HCT116 (cell line): ENCODE data around the gene AFAP1. TPM values are rescaled to one million over a fixed set of nuclear protein-coding genes. Genes with fewer than 3 reads are reported as not detected.

ENCODE experiments used
- ATAC-seq: fragments of 200-7000 bp; cut with Tn5 transposase; 2 replicates; pipeline ENCODE4 v1.9.1; 2020; ENCODE audit warnings: mild to moderate bottlenecking, moderate library complexity
- BruUV-seq: library from RNA; stranded (reverse); fragments of 400-500 nt; replicated peaks from 2 replicates; lab custom pipeline; 2021; lab: Mats Ljungman, UMichigan
- CTCF ChIA-PET: fragments of 300-600 bp; sonication (Branson Sonifier 250); formaldehyde crosslinking; loops from one replicate; lab custom pipeline; 2021; ENCODE audit warnings: antibody characterized with exemption; lab: Charles Lee
- POLR2A ChIA-PET: fragments of 300-600, 350-600 bp; sonication (Branson Sonifier 250); formaldehyde crosslinking; loops from one replicate; lab custom pipeline; 2021; ENCODE audit warnings: antibody characterized with exemption; lab: Charles Lee
- RAD21 ChIA-PET, 2 experiments: fragments of 300-600 bp; sonication (Branson Sonifier 250); formaldehyde crosslinking; loops; one replicate each; lab custom pipeline; 2023; ENCODE audit warnings: low total read pairs in 2 of 2; ENCODE audit not compliant: uncharacterized antibody in 2 of 2, unreplicated experiment in 2 of 2, low non-redundant PET in 1 of 2; lab: Charles Lee
- DNase-seq: peaks from one replicate; pipeline ENCODE4 v3.0.0-alpha.2; 2010; ENCODE audit warnings: low read depth, low spot score
- H2AFZ ChIP-seq: fragments of 200-600 bp; shearing (Covaris generic), sonication (generic); 2 replicates; pipeline ENCODE4 v1.6.1; 2017; ENCODE audit warnings: low read depth, mixed run types, mixed read lengths, antibody characterized with exemption, low read length; ENCODE audit not compliant: poor library complexity, severe bottlenecking
- H3K27ac ChIP-seq: 2 replicates; pipeline ENCODE4 v1.5.1; 2012; ENCODE audit warnings: low read depth, low read length
- H3K27me3 ChIP-seq: fragments of 200-600 bp; sonication (generic); 2 replicates; pipeline ENCODE4 v1.6.1; 2016; ENCODE audit warnings: mixed run types, low read length, mixed read lengths; ENCODE audit not compliant: insufficient read depth
- H3K36me3 ChIP-seq, 2 experiments: fragments of 200-500 bp in 1 of 2; fragments of 200-600 bp in 1 of 2; sonication (Bioruptor generic) in 1 of 2; sonication (generic) in 1 of 2; 2 replicates each; pipeline versions ENCODE4 v1.5.1 to v1.6.1; 2014 to 2016; ENCODE audit warnings: low read length in 2 of 2, inconsistent platforms in 1 of 2, mixed read lengths in 1 of 2, mixed run types in 1 of 2; ENCODE audit not compliant: insufficient read depth in 2 of 2, control insufficient read depth in 1 of 2
- H3K4me1 ChIP-seq, 2 experiments: fragments of 200-600 bp in 1 of 2; sonication (generic) in 1 of 2; 2 replicates each; pipeline versions ENCODE4 v1.5.1 to v1.6.1; 2012 to 2017; ENCODE audit warnings: low read length in 2 of 2, inconsistent platforms in 1 of 2, mild to moderate bottlenecking in 1 of 2, mixed read lengths in 1 of 2, mixed run types in 1 of 2, moderate library complexity in 1 of 2; ENCODE audit not compliant: insufficient read depth in 2 of 2, control insufficient read depth in 1 of 2
- H3K4me2 ChIP-seq: fragments of 200-600 bp; sonication (generic); 2 replicates; pipeline ENCODE4 v1.6.1; 2017; ENCODE audit warnings: mixed run types, low read length, mixed read lengths
- H3K4me3 ChIP-seq, 2 experiments: fragments of 200-600 bp in 1 of 2; sonication (generic) in 1 of 2; replicated peaks in 1 of 2; 2 replicates each; pipeline ENCODE4 v1.5.1; 2011 to 2016; ENCODE audit warnings: low read length in 2 of 2, control low read depth in 1 of 2, low read depth in 1 of 2, mild to moderate bottlenecking in 1 of 2, mixed read lengths in 1 of 2, mixed run types in 1 of 2
- H3K79me2 ChIP-seq: fragments of 200-600 bp; sonication (generic); 2 replicates; pipeline ENCODE4 v1.6.1; 2017; ENCODE audit warnings: mild to moderate bottlenecking, mixed run types, low read length, moderate library complexity, mixed read lengths; ENCODE audit not compliant: insufficient read depth
- H3K9ac ChIP-seq: fragments of 200-600 bp; sonication (generic); 2 replicates; pipeline ENCODE4 v1.6.1; 2016; ENCODE audit warnings: low read length, mixed read lengths
- H3K9me2 ChIP-seq: fragments of 200-600 bp; sonication (generic), shearing (Covaris generic); 2 replicates; pipeline ENCODE4 v1.6.1; 2017; ENCODE audit warnings: mixed run types, mild to moderate bottlenecking, moderate library complexity; ENCODE audit not compliant: insufficient read depth
- H3K9me3 ChIP-seq, 2 experiments: fragments of 200-500 bp in 1 of 2; fragments of 200-600 bp in 1 of 2; sonication (Bioruptor generic) in 1 of 2; sonication (generic) in 1 of 2; 2 replicates each; pipeline ENCODE4 v1.6.1; 2014 to 2017; ENCODE audit warnings: low read length in 2 of 2, mixed read lengths in 2 of 2, inconsistent platforms in 1 of 2, low read depth in 1 of 2, mild to moderate bottlenecking in 1 of 2, mixed run types in 1 of 2, moderate library complexity in 1 of 2; ENCODE audit not compliant: control insufficient read depth in 1 of 2, insufficient read depth in 1 of 2
- H4K20me1 ChIP-seq: fragments of 200-600 bp; sonication (generic), shearing (Covaris generic); 2 replicates; pipeline ENCODE4 v1.6.1; 2017; ENCODE audit warnings: mixed run types, mild to moderate bottlenecking, moderate library complexity; ENCODE audit not compliant: insufficient read depth
- ATF3 ChIP-seq: IDR thresholded peaks from 2 replicates; pipeline ENCODE4 v1.6.1; 2012
- CTCF ChIP-seq, 3 experiments: fragments of 200-600 bp in 1 of 3; sonication (generic) in 1 of 3; IDR thresholded peaks in 2 of 3; conservative IDR thresholded peaks in 1 of 3; 2 replicates each; pipeline ENCODE4 v1.5.1; 2012 to 2017; ENCODE audit warnings: low read depth in 2 of 3, low read length in 2 of 3, antibody characterized with exemption in 1 of 3, borderline replicate concordance in 1 of 3, control low read depth in 1 of 3, mild to moderate bottlenecking in 1 of 3, mixed read lengths in 1 of 3, mixed run types in 1 of 3, moderate library complexity in 1 of 3; ENCODE audit not compliant: insufficient read depth in 1 of 3
- EZH2 ChIP-seq: fragments of 200-600 bp; sonication (generic); IDR thresholded peaks from 2 replicates; pipeline ENCODE4 v1.6.1; 2017; ENCODE audit warnings: antibody characterized with exemption, mixed run types
- EZH2phosphoT487 ChIP-seq: fragments of 200-600 bp; IDR thresholded peaks from 2 replicates; pipeline ENCODE4 v1.6.1; 2018; ENCODE audit warnings: antibody characterized with exemption, borderline replicate concordance
- POLR2AphosphoS5 ChIP-seq: IDR thresholded peaks from 2 replicates; pipeline ENCODE4 v1.6.1; 2011; ENCODE audit warnings: mild to moderate bottlenecking, low read depth, low read length, moderate library complexity
- RAD21 ChIP-seq: IDR thresholded peaks from 2 replicates; pipeline ENCODE4 v1.6.1; 2012; ENCODE audit warnings: low read depth, mild to moderate bottlenecking
- REST ChIP-seq: IDR thresholded peaks from 2 replicates; pipeline ENCODE4 v1.6.1; 2012; ENCODE audit warnings: low read depth
- SP1 ChIP-seq: IDR thresholded peaks from 2 replicates; pipeline ENCODE4 v1.6.1; 2012; ENCODE audit warnings: low read depth
- SRF ChIP-seq: IDR thresholded peaks from 2 replicates; pipeline ENCODE4 v1.6.1; 2012; ENCODE audit warnings: low read depth
- YY1 ChIP-seq: IDR thresholded peaks from 2 replicates; pipeline ENCODE4 v1.6.1; 2011; ENCODE audit warnings: low read length, low read depth, moderate library complexity, mild to moderate bottlenecking; ENCODE audit not compliant: insufficient replicate concordance; ENCODE audit errors: extremely low read depth
- ZFX ChIP-seq: fragments of 450-650 bp; IDR thresholded peaks from 2 replicates; pipeline ENCODE4 v1.6.1; 2017
- ZNF274 ChIP-seq: fragments of 200-500 bp; sonication (Bioruptor generic); IDR thresholded peaks from 2 replicates; pipeline ENCODE4 v1.6.1; 2014; ENCODE audit warnings: mild to moderate bottlenecking, low read depth, low read length, inconsistent platforms
- intact Hi-C: fragments of 100-400 bp; cut with micrococcal nuclease; formaldehyde crosslinking; loops from 2 replicates; pipeline ENCODE4 v1.10.0; 2022
- total RNA-seq: library from RNA; stranded (reverse); gene quantifications from one replicate; pipeline ENCODE4 v1.2.1, GENCODE V29; 2021; ENCODE audit not compliant: unreplicated experiment
- TF ChIP-seq, protein P1 (sequence below): IDR thresholded peaks from 2 replicates; pipeline ENCODE4 v1.6.1; 2012

AFAP1 gene
- total RNA-seq, 1 experiment from 2014 or later, result 19.4 TPM

- TF ChIP-seq RAD21, result no peak
- no peak for TF ChIP-seq ZFX
- TF ChIP-seq CTCF (IDR thresholded peaks at IDR 0.05 in 2 of 3, conservative IDR thresholded peaks at IDR 0.05 in 1 of 3; ENCODE audit: borderline replicate concordance in 1 of 3, insufficient read depth in 1 of 3, low read depth in 2 of 3, low read length in 2 of 3), result no peak
These were observed 44.9 kb downstream of the AFAP1 start (continued) for GRCh38 chr4:7894677-7895181.

DNA sequence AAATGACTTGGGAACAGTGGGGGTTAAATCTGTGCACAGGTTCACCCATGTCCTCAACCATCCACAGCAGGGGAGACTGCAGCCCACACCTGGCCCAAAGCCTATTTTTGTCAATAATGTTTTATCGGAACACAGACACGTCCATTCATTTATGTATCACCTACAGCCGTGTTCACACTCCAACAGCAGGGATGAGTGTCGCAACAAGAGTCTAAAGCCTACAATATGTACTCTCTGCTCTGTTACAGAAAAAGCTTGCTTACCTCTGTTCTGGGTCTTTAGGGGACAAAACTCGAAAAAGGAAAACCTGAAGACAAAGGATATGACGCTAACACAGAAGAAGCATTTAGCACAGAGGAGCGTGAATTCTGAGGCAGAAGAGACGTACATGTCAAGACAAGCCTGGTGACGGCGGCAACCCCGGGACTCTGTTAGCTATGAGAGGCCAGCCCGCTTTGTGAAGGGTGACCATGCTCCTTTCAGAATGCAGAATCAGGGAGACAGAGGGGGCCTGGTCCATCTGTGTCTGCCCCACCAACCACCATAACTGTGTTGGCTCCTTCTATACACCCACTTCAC is 45.5 kb downstream of the AFAP1 start:
- H3K27ac ChIP-seq, result no peak overlapping the region
- ATAC-seq, result no peak
- H3K4me3 ChIP-seq, result no peak overlapping the region
- H3K79me2 ChIP-seq, result peaks cover 24% of the 10 kb centered on the region
- H2AFZ ChIP-seq, result no peak overlapping the region
- H3K36me3 ChIP-seq, result no peaks in the 10 kb centered on the region
- no peak for DNase-seq
- BruUV-seq, result no TSS peak
- ChIA-PET CTCF (no interaction called here), RAD21 (no interaction called here), POLR2A (no interaction called here)
- H3K4me2 ChIP-seq, result no peak overlapping the region
- H4K20me1 ChIP-seq, result peaks cover 3% of the 10 kb centered on the region; the same call in 1 of the 2 replicates
- peaks cover 0 to 10% of the 10 kb centered on the region in 2 experiments; a peak in 2 of 4 replicates for H3K9me3 ChIP-seq
- peaks cover 5 to 18% of the 10 kb centered on the region in 2 experiments; a peak in 3 of 4 replicates for H3K4me1 ChIP-seq
- intact Hi-C loops, result no loop called here
- no peaks in the 10 kb centered on the region for H3K9me2 ChIP-seq
- H3K27me3 ChIP-seq, result no peaks in the 10 kb centered on the region
- no peak overlapping the region for H3K9ac ChIP-seq
- TF ChIP-seq CTCF (IDR thresholded peaks at IDR 0.05 in 2 of 3, conservative IDR thresholded peaks at IDR 0.05 in 1 of 3; ENCODE audit: borderline replicate concordance in 1 of 3, insufficient read depth in 1 of 3, low read depth in 2 of 3, low read length in 2 of 3), result no peak
- no peak for TF ChIP-seq SRF
- TF ChIP-seq POLR2AphosphoS5, result no peak
- no peak for TF ChIP-seq ATF3
- no peak for TF ChIP-seq EZH2
- TF ChIP-seq REST, result no peak
- TF ChIP-seq, protein P1, sequence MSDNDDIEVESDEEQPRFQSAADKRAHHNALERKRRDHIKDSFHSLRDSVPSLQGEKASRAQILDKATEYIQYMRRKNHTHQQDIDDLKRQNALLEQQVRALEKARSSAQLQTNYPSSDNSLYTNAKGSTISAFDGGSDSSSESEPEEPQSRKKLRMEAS, result no peak
- TF ChIP-seq RAD21, result no peak
- no peak for TF ChIP-seq EZH2phosphoT487
- TF ChIP-seq ZNF274, result no peak
- TF ChIP-seq YY1, result no peak
- no peak for TF ChIP-seq SP1
